ENCODE results near the gene STT3B. TPM values are rescaled to one million over a fixed set of nuclear protein-coding genes. Genes with fewer than 3 reads are reported as not detected.

The STT3B gene
- total RNA-seq, 2 experiments from 2014 or later = 199 to 201 TPM

GRCh38 chr3:31620656-31621055, 87.9 kb downstream of the STT3B start:
- ChIA-PET CTCF (no interaction called here), POLR2A (no interaction called here)
- Mint-ChIP-seq H3K27me3 (no peaks in the 10 kb centered on the region), H3K27ac (no peak overlapping the region), H3K4me1 (peaks cover 21% of the 10 kb centered on the region), H3K36me3 (ENCODE audit: low read depth) (peaks cover 69% of the 10 kb centered on the region), H3K9me3 (no peaks in the 10 kb centered on the region), H3K4me3 (no peak overlapping the region)
- DNase-seq = no peak

GRCh38 chr3:31621314-31621713, 88.6 kb downstream of the STT3B start:
- peaks cover 70% of the 10 kb centered on the region for H3K36me3 Mint-ChIP-seq (ENCODE audit: low read depth)
- no peak overlapping the region for H3K4me3 Mint-ChIP-seq
- ChIA-PET CTCF (no interaction called here), POLR2A (no interaction called here)
- no peak overlapping the region for H3K27ac Mint-ChIP-seq
- DNase-seq = no peak
- peaks cover 19% of the 10 kb centered on the region for H3K4me1 Mint-ChIP-seq
- no peaks in the 10 kb centered on the region for H3K27me3 Mint-ChIP-seq
- no peaks in the 10 kb centered on the region for H3K9me3 Mint-ChIP-seq

GRCh38 chr3:31622636-31623288, 90.0 kb downstream of the STT3B start:
- Mint-ChIP-seq H3K27ac (no peak overlapping the region), H3K4me1 (peaks cover 19% of the 10 kb centered on the region), H3K4me3 (no peak overlapping the region), H3K27me3 (no peaks in the 10 kb centered on the region), H3K36me3 (ENCODE audit: low read depth) (peaks cover 75% of the 10 kb centered on the region), H3K9me3 (no peaks in the 10 kb centered on the region)
- ChIA-PET CTCF (no interaction called here), POLR2A (interaction anchor here (2.3 kb wide), 1 partner anchor 9 kb away, joined by 8 read pairs; no protein-coding TSS in a partner anchor)
- DNase-seq = no peak

GRCh38 chr3:31624083-31624709, 91.5 kb downstream of the STT3B start:
- DNase-seq = no peak
- CTCF ChIA-PET = no interaction called here
- no peaks in the 10 kb centered on the region for H3K9me3 Mint-ChIP-seq
- POLR2A ChIA-PET = interaction anchor here (1.0 to 2.3 kb wide), 3 partner anchors 11 to 92 kb away, joined by 3 to 8 read pairs (median 3); partner anchors contain the start of gene STT3B
- no peaks in the 10 kb centered on the region for H3K27me3 Mint-ChIP-seq
- H3K27ac Mint-ChIP-seq = no peak overlapping the region
- no peak overlapping the region for H3K4me3 Mint-ChIP-seq
- peaks cover 19% of the 10 kb centered on the region for H3K4me1 Mint-ChIP-seq
- H3K36me3 Mint-ChIP-seq (ENCODE audit: low read depth) = peaks cover 79% of the 10 kb centered on the region

- Mint-ChIP-seq H3K4me1 (peaks cover 19% of the 10 kb centered on the region), H3K27me3 (no peaks in the 10 kb centered on the region), H3K36me3 (ENCODE audit: low read depth) (peaks cover 82% of the 10 kb centered on the region), H3K9me3 (no peaks in the 10 kb centered on the region), H3K4me3 (no peak overlapping the region), H3K27ac (no peak overlapping the region)
- CTCF ChIA-PET = no interaction called here
- POLR2A ChIA-PET = interaction anchor here (0.6 to 2.3 kb wide), 2 partner anchors 12 to 19 kb away, joined by 3 to 8 read pairs; no protein-coding TSS in a partner anchor
- no peak for DNase-seq
These were observed 92.6 kb downstream of the STT3B start for GRCh38 chr3:31625358-31625757.

- Mint-ChIP-seq H3K4me1 (peaks cover 4% of the 10 kb centered on the region), H3K27me3 (no peaks in the 10 kb centered on the region), H3K36me3 (ENCODE audit: low read depth) (peaks cover 82% of the 10 kb centered on the region), H3K9me3 (no peaks in the 10 kb centered on the region), H3K27ac (no peak overlapping the region), H3K4me3 (no peak overlapping the region)
- DNase-seq = no peak
- ChIA-PET POLR2A (interaction anchor here (1.0 kb wide), 1 partner anchor 96 kb away, joined by 3 read pairs; no protein-coding TSS in a partner anchor), CTCF (interaction anchor here (0.6 kb wide), 1 partner anchor 432 kb away, joined by 4 read pairs; no protein-coding TSS in a partner anchor)
These were observed 96.3 kb downstream of the STT3B start for GRCh38 chr3:31629054-31629453.

GRCh38 chr3:31634476-31634875, 101.8 kb downstream of the STT3B start:
- DNase-seq = no peak
- peak overlapping the region; percentile 32 for H3K27ac Mint-ChIP-seq
- H3K4me1 Mint-ChIP-seq = peaks cover 35% of the 10 kb centered on the region
- no peaks in the 10 kb centered on the region for H3K27me3 Mint-ChIP-seq
- peaks cover 69% of the 10 kb centered on the region for H3K36me3 Mint-ChIP-seq (ENCODE audit: low read depth)
- H3K9me3 Mint-ChIP-seq = no peaks in the 10 kb centered on the region
- ChIA-PET CTCF (no interaction called here), POLR2A (no interaction called here)
- H3K4me3 Mint-ChIP-seq = no peak overlapping the region

- peaks cover 35% of the 10 kb centered on the region for H3K4me1 Mint-ChIP-seq
- H3K9me3 Mint-ChIP-seq = no peaks in the 10 kb centered on the region
- no peak overlapping the region for H3K4me3 Mint-ChIP-seq
- CTCF ChIA-PET = interaction anchor here (0.8 to 1.4 kb wide), 2 partner anchors 103 to 457 kb away, joined by 3 to 4 read pairs; partner anchors contain the start of gene STT3B
- H3K27ac Mint-ChIP-seq = peak overlapping the region; percentile 53
- H3K27me3 Mint-ChIP-seq = no peaks in the 10 kb centered on the region
- no peak for DNase-seq
- POLR2A ChIA-PET = interaction anchor here (0.6 to 2.3 kb wide), 6 partner anchors 11 to 394 kb away, joined by 3 to 10 read pairs (median 4); partner anchors contain the start of gene STT3B
- H3K36me3 Mint-ChIP-seq (ENCODE audit: low read depth) = peaks cover 63% of the 10 kb centered on the region
These were observed 102.8 kb downstream of the STT3B start for GRCh38 chr3:31635545-31635944.

- no peaks in the 10 kb centered on the region for H3K27me3 Mint-ChIP-seq
- peaks cover 35% of the 10 kb centered on the region for H3K4me1 Mint-ChIP-seq
- H3K4me3 Mint-ChIP-seq = no peak overlapping the region
- POLR2A ChIA-PET = interaction anchor here (0.6 to 2.3 kb wide), 6 partner anchors 11 to 394 kb away, joined by 3 to 10 read pairs (median 4); partner anchors contain the start of gene STT3B
- no peak for DNase-seq
- peaks cover 59% of the 10 kb centered on the region for H3K36me3 Mint-ChIP-seq (ENCODE audit: low read depth)
- H3K9me3 Mint-ChIP-seq = no peaks in the 10 kb centered on the region
- CTCF ChIA-PET = interaction anchor here (0.8 to 1.4 kb wide), 2 partner anchors 104 to 456 kb away, joined by 3 to 4 read pairs; partner anchors contain the start of gene STT3B
- H3K27ac Mint-ChIP-seq = peak overlapping the region; percentile 74
These were observed 103.3 kb downstream of the STT3B start for GRCh38 chr3:31636049-31636448.

- Mint-ChIP-seq H3K9me3 (no peaks in the 10 kb centered on the region), H3K36me3 (ENCODE audit: low read depth) (peaks cover 55% of the 10 kb centered on the region), H3K4me3 (no peak overlapping the region), H3K4me1 (peaks cover 35% of the 10 kb centered on the region), H3K27ac (peak overlapping the region; percentile 74), H3K27me3 (no peaks in the 10 kb centered on the region)
- DNase-seq = no peak
- ChIA-PET CTCF (interaction anchor here (1.4 kb wide), 1 partner anchor 104 kb away, joined by 4 read pairs; the partner anchor contains the start of gene STT3B), POLR2A (interaction anchor here (0.6 to 2.3 kb wide), 2 partner anchors 104 to 276 kb away, joined by 3 to 10 read pairs; partner anchors contain the start of gene STT3B)
These were observed 104.1 kb downstream of the STT3B start for GRCh38 chr3:31636694-31637442.

- peaks cover 30% of the 10 kb centered on the region for H3K4me1 Mint-ChIP-seq
- CTCF ChIA-PET = no interaction called here
- H3K36me3 Mint-ChIP-seq (ENCODE audit: low read depth) = peaks cover 54% of the 10 kb centered on the region
These were observed 107.1 kb downstream of the STT3B start for GRCh38 chr3:31639828-31640227.

GRCh38 chr3:31645256-31645655, 112.5 kb downstream of the STT3B start:
- H3K36me3 Mint-ChIP-seq (ENCODE audit: low read depth) = peaks cover 68% of the 10 kb centered on the region
- no peaks in the 10 kb centered on the region for H3K27me3 Mint-ChIP-seq
- H3K27ac Mint-ChIP-seq = no peak overlapping the region
- no peaks in the 10 kb centered on the region for H3K4me1 Mint-ChIP-seq
- ChIA-PET CTCF (interaction anchor here (0.7 kb wide), 1 partner anchor 933 kb away, joined by 7 read pairs; no protein-coding TSS in a partner anchor), POLR2A (no interaction called here)
- H3K4me3 Mint-ChIP-seq = no peak overlapping the region
- no peak for DNase-seq
- peaks cover 51% of the 10 kb centered on the region for H3K9me3 Mint-ChIP-seq

More at GRCh38 chr3:31639828-31640227, 107.1 kb downstream of the STT3B start:
- Mint-ChIP-seq H3K9me3 (peaks cover 3% of the 10 kb centered on the region), H3K4me3 (no peak overlapping the region), H3K27me3 (no peaks in the 10 kb centered on the region), H3K27ac (no peak overlapping the region)
- POLR2A ChIA-PET = interaction anchor here (1.5 kb wide), 1 partner anchor 107 kb away, joined by 7 read pairs; the partner anchor contains the start of gene STT3B
- DNase-seq = no peak
